ENCODE data around the gene MAGI2.
"Not testable (repeated sequence)": the region's sequence is repeated elsewhere in the genome, so short reads cannot be mapped to it uniquely, and the experiment has no call there.

Gene MAGI2

GRCh38 chr7:78254726-78255055 lies 1198.8 kb downstream of the MAGI2 start:
- DNase-seq, result no peak

DNA sequence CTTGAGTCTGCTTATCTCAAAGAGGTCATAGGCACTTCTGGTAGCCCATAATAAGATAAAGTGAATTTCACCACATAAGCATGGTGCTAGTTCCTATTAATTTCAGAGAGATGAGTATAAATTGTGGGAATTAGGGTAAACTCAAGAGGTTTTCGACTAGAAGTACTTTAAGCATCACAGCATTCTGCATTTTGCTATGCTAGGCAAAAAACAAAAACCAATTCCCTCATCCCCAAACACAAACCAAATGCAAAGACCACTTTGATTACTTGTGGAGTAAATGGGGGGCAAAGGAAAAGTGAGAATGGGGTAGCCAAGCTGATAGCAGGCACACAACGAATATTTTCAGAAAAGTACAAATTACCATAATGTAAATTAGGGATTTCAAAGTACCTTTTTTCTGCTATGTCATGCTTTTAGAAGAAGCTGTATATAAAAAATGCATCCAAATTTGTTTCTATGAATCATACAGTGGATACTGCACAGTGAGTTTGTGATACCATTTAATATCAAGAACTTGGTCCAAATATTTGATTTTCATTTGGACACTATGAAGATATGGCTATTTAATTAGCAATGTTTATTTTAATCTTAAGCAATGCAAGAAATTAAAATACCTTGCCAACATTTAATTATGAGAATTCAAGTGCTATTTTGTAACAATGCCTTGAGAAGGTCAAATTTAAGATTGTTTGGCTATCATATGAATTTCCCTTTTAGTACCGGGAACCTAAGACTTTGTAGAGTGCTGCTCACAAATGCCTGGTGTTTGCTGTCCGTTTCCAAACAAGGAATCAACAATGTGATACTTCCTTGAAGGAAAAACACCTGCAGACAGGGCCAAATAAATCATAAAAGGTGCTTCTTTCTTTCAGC lies 1199.4 kb downstream of the MAGI2 start:
- no peak for DNase-seq

DNA sequence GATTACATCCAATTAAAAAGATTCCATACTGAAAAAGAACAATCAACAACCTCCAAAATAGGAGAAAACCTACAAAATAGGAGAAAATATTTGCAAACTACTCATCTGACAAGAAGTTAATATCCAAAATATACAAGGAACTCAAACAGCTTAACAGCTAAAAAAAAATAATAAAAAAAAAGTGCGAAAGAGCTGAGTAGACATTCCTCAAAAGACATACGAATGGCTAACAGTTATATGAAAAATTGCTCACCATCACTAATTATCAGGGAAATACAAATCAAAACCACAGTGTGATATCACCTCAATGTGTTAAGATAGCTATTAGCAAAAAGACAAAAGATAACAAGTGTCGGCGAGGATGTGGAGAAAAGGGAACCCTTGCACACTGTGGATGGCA lies 1204.6 kb downstream of the MAGI2 start:
- no peak for DNase-seq

GRCh38 chr7:78247910-78248689 lies 1205.4 kb downstream of the MAGI2 start:
- no peak for DNase-seq

DNA sequence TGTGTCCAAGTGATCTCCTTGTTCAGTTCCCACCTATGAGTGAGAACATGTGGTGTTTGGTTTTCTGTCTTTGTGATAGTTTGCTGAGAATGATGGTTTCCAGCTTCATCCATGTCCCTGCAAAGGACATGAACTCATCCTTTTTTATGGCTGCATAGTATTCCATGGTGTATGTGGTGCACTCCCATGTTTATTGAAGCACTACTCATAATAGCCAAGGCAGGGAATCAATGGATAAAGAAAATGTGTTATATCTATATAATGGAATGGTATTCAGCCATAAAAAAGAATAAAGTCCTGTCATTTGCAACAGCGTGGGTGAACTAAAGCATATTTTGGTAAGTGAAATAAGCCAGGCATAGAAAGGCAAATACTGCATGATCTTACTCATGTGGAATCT lies 1213.3 kb downstream of the MAGI2 start:
- not testable (repeated sequence) for DNase-seq

DNA sequence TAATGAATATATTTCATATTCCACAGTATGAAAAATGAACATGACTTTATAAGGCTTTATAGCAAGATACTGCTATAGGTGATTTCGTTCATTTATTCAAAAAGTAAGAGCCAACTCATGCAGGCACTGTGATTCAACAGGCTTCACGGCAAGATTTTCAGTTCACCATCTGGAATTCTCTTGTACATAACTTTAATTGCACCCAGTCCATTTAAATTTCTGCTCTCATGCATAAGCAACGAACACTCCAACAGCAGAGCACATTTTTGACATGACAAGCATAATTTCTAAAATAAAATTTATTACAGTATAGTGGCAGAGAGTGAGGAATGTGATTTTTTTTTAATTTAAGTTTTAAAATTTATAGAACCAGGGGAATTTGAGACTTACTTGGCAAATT lies 1218.8 kb downstream of the MAGI2 start:
- DNase-seq, result no peak

DNA sequence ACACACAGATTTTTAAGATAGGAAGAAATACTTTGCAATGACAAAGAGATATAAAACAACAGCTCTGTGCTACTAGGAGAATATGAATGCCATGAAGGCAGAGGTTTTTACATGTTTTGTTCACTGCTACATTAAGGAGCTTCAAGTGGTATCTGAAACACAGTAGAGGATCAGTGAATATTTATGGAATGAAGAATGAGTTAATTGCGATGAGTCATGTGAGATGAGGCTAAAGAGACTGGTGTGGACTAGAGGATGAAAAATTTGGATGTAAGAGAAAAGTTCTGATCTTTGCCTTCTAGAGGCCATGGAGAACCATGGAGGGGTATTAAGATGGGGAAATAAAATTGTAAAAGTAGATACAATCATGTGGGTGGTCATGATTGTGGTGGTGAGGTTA lies 1220.7 kb downstream of the MAGI2 start:
- DNase-seq, result no peak

- DNase-seq, result peak in 15 of 58 donors; percentile 1 to 33 (median 14)
These were observed 1227.3 kb downstream of the MAGI2 start for GRCh38 chr7:78226059-78226719.

- no peak for DNase-seq
These were observed 1227.9 kb downstream of the MAGI2 start for GRCh38 chr7:78225534-78225933.

DNA sequence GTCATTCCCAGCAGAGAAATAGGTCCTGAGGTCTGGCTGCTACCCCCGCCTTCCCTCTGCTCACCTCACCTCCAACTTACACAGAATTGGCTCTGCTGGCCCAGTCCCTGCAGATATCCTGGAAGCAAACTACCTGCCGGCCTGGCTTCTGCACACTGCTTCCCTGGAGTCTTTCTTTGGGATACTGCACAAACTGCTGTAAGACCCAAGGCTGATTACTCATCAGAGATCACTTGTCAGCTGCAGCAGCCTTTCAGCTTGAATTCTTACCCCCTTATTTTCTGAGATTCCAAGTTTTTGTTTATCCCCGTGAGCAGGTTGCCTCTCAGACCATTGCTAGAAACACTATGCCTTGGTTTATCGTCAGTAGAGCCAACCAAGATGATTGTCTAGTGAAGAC lies 1228.5 kb downstream of the MAGI2 start:
- DNase-seq, result no peak

GRCh38 chr7:78223598-78223997 lies 1229.9 kb downstream of the MAGI2 start:
- DNase-seq, result no peak

- no peak for DNase-seq
These were observed 1231.3 kb downstream of the MAGI2 start for GRCh38 chr7:78222001-78222751.

DNA sequence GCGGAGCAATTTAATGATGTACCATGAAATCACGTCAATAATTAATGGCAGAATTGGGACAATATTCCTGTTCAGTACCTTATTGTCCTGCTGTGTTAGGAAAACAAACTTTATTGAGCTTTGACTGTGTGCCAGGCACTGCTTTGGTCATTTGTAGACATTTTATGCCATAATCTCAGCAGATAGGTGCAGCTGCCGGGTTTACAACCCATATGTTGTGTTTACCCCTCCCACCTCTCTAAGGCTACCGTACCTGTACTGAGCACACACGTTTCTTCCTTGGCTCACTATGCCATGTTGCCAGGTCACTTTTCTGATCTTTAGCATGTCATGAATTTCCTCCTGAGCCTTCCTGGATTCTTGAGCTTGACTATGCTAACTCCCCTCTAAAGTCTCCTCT lies 1232.7 kb downstream of the MAGI2 start:
- no peak for DNase-seq

GRCh38 chr7:78218876-78219275 lies 1234.6 kb downstream of the MAGI2 start:
- no peak for DNase-seq

DNA sequence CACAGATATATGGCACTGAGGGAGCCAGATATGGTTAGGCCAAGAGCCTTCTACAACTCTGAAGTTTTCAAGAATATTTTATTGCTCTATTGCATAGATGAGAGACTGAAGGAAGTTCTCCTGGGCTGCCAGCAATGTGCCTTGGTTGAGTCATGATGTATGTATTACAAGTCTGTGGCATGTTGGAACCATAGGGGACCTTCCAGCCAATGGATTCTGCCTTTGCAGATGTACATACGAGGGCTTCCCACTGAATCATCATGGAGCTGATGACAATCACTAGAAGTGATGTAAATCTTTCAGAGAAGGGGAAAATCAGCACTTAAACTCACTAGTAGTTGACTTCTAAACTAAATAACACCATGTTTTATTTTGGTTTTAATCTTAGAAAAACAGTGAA lies 1235.4 kb downstream of the MAGI2 start:
- no peak for DNase-seq

DNA sequence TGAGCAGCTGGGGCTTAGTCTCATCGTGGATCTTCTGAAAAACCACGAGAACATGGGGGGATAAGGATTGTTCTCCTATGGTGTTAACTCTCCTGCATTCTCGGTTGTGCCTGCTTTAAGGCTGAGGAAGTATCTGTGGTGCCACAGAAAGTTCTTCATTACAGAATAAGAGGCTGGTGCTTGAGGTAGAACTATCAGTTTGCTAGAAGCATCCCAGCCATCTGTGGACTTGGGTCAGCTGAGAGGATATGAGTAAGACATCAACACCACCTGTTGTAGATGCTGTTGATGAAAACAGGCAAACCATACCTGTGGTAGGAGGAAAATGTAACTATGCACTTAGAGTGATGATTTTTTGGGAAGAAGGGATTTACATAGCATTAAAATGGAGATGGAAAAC lies 1238.3 kb downstream of the MAGI2 start:
- DNase-seq, result no peak

DNA sequence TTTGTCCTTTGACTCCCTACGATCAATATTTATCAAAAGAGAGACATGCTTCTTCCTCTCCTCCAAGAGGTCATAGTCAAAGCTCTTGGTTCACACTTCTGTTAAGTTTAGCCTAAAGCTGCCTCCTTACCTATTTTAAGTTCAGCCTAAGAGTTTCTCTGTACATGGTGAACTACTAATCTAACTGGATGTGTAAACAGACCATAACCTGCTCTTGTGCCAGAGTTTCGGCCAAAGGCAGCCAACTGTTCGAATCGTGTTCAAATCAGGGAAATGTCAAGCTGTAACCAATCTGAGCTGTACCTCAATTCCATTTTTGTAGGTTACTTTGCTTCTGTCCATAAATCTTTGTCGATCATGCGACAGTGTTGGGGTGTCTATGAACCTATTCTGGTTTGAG lies 1240.1 kb downstream of the MAGI2 start:
- DNase-seq, result no peak

DNA sequence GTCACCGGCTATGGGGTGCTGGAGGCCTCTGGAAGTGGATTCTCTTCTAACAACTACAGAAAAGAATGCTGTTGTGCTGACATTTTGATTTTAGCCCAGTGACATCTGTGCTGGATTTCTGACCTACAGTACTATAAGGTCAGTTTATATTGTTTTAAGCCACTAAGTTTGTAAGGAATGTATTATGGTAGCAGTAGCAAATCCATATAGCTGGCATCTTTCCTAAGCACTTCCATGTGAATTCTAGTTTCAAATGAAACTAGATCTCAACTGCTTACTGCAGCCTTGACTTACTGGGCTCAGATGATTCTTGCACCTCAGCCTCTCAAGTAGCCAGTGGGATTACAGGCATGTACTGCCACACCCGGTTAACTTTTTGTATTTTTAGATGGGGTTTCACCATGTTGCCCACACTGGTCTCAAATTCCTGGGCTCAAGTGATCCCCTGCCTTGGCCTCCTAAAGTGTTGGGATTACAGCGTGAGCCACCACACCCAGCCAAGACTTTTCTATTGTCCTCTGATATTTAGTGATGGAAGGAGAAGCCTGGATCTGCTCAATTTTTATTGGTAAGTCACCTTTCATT lies 1240.9 kb downstream of the MAGI2 start:
- no peak for DNase-seq

- DNase-seq, result no peak
These were observed 1246.2 kb downstream of the MAGI2 start for GRCh38 chr7:78207269-78207668.

DNA sequence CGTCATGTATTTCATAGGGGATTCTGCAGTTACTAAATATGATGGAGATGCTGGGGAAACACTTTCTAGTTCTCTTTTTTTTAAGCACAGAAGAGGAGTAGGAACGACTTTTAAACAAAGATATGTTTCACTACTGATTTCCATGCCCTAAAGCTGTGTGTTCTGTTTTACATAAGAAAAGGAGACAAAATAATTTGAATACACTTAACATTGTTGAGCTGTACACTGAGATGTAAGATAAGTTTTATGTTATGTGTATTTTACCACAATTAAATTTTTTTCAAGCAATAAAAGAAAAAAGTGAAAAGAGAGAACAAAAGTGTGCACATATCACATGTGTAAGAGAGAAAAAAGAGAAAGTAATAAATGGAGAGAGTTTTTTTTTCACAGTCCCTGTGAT lies 1246.7 kb downstream of the MAGI2 start:
- no peak for DNase-seq

All from anterior cingulate cortex (tissue), 58 donors.